HFF-Myc (cell line): ENCODE data around the gene SCYL2.

Experiments used
- DNase-seq: peaks from one replicate; pipeline ENCODE4 v3.0.0-alpha.2; 2011; ENCODE audit warnings: low read depth; ENCODE audit errors: extremely low read depth
- H3K4me3 ChIP-seq: replicated peaks from 2 replicates; pipeline ENCODE4 v1.5.1; 2011; ENCODE audit warnings: low read depth, mild to moderate bottlenecking, control low read depth, low read length
- TF ChIP-seq, protein P1 (sequence below): IDR thresholded peaks from 2 replicates; pipeline ENCODE4 v1.5.1; 2012; ENCODE audit warnings: mild to moderate bottlenecking, low read depth, low read length, control low read depth; ENCODE audit errors: missing control alignments

Gene SCYL2

DNA sequence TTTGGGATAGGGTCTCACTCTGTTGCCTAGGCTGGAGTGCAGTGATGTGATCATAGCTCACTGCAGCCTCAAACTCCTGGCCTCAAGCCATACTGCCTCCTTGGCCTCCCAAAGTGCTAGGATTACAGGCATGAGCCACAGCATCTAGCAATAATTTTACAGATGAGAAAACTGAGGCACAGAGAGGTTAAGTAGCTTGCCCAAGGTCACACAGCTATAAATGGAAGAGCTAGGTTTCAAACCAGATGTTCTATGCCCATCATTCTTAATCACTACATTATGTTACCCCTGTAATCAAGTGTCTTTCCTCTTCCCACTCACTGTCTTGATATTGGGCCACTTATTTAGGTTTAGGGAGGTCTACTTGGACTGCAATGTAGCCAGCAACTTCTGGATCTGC, 93.5 kb downstream of the SCYL2 start:
- TF ChIP-seq, protein P1, sequence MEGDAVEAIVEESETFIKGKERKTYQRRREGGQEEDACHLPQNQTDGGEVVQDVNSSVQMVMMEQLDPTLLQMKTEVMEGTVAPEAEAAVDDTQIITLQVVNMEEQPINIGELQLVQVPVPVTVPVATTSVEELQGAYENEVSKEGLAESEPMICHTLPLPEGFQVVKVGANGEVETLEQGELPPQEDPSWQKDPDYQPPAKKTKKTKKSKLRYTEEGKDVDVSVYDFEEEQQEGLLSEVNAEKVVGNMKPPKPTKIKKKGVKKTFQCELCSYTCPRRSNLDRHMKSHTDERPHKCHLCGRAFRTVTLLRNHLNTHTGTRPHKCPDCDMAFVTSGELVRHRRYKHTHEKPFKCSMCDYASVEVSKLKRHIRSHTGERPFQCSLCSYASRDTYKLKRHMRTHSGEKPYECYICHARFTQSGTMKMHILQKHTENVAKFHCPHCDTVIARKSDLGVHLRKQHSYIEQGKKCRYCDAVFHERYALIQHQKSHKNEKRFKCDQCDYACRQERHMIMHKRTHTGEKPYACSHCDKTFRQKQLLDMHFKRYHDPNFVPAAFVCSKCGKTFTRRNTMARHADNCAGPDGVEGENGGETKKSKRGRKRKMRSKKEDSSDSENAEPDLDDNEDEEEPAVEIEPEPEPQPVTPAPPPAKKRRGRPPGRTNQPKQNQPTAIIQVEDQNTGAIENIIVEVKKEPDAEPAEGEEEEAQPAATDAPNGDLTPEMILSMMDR: no peak
- no peak overlapping the region for H3K4me3 ChIP-seq
- DNase-seq: no peak

DNA sequence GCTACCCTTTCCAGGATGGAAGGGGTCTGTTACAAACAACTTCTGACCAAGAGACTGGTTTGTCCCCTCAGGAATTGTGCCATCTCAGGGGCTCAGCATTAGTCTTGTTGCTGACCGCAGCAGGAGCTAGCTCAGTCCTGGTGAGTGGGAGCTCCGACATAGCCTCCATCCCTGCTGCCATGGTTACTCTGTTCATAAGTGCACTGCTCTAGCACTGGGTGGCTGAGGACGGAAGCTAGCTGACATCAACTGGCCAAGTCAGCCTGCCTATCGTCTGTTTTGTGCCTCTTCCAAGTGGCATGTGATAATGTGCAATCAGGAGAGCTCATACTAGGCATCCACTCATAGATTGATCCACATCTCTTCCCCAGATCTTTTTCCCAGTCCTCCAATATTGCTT, 97.3 kb downstream of the SCYL2 start:
- TF ChIP-seq, protein P1: no peak
- DNase-seq: no peak
- H3K4me3 ChIP-seq: no peak overlapping the region

GRCh38 chr12:100365411-100365810, 98.4 kb downstream of the SCYL2 start:
- TF ChIP-seq, protein P1: no peak
- no peak overlapping the region for H3K4me3 ChIP-seq
- no peak for DNase-seq

DNA sequence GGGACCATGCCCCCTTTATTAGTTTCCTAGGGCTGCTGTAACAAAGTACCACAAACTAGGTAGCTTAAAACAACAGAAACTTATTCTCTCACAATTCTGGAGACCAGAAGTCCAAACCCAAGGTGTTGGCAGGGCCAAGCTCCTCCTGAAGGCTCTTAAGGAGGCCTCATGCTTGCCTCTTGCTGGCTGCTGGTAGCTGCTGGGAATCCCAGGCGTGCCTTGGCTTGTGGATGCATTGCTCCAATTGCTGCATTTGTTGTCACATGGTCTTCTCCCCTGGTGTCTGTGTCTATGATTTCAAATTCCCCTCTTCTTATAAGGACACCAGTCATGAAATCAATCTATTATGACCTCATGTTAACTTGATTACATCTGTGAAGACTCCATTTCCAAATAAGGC, 101.1 kb downstream of the SCYL2 start:
- TF ChIP-seq, protein P1: no peak
- DNase-seq: no peak
- H3K4me3 ChIP-seq: no peak overlapping the region

GRCh38 chr12:100371146-100371545, 104.2 kb downstream of the SCYL2 start:
- TF ChIP-seq, protein P1: no peak
- no peak overlapping the region for H3K4me3 ChIP-seq
- no peak for DNase-seq

- no peak overlapping the region for H3K4me3 ChIP-seq
- TF ChIP-seq, protein P1: no peak
- DNase-seq: no peak
These were observed 106.1 kb downstream of the SCYL2 start for GRCh38 chr12:100372853-100373640.
